ENCODE results near the gene NAA16.

DNA sequence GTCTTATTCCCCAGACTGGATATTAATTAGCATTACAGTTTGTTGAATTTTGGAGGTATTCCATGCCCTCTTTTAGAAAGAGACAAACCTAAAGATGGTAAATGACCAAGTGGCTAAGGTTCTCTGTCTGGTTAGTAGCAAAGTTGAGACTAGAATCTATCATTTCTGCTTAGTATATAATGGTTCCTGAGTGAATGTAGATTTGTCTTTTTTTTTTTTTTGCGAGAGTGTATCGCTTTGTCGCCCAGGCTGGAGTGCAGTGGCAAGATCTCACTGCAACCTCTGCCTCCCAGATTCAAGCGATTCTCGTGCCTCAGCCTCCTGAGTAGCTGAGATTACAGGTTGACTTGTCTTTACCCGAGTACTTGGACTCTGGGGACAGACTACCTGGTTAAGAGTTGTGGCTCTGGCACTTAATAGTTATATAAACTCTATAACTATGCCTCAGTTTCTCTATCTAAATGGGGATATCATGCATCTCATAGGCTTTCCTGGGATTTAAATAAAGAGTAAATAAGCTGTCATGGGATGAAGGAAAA lies 2.7 kb downstream of the NAA16 start:
- TF ChIP-seq TOX (CRISPR knock-in tag; IDR thresholded peaks at IDR 0.05; ENCODE audit: borderline replicate concordance) = no peak
- TF ChIP-seq, protein P1, sequence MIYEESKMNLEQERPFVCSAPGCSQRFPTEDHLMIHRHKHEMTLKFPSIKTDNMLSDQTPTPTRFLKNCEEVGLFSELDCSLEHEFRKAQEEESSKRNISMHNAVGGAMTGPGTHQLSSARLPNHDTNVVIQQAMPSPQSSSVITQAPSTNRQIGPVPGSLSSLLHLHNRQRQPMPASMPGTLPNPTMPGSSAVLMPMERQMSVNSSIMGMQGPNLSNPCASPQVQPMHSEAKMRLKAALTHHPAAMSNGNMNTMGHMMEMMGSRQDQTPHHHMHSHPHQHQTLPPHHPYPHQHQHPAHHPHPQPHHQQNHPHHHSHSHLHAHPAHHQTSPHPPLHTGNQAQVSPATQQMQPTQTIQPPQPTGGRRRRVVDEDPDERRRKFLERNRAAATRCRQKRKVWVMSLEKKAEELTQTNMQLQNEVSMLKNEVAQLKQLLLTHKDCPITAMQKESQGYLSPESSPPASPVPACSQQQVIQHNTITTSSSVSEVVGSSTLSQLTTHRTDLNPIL (CRISPR knock-in tag; IDR thresholded peaks at IDR 0.05; ENCODE audit: low read depth) = no peak
- TF ChIP-seq ARNTL (CRISPR knock-in tag; IDR thresholded peaks at IDR 0.05; ENCODE audit: borderline replicate concordance, low read depth) = no peak
- TF ChIP-seq, protein P2, sequence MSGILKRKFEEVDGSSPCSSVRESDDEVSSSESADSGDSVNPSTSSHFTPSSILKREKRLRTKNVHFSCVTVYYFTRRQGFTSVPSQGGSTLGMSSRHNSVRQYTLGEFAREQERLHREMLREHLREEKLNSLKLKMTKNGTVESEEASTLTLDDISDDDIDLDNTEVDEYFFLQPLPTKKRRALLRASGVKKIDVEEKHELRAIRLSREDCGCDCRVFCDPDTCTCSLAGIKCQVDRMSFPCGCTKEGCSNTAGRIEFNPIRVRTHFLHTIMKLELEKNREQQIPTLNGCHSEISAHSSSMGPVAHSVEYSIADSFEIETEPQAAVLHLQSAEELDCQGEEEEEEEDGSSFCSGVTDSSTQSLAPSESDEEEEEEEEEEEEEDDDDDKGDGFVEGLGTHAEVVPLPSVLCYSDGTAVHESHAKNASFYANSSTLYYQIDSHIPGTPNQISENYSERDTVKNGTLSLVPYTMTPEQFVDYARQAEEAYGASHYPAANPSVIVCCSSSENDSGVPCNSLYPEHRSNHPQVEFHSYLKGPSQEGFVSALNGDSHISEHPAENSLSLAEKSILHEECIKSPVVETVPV (CRISPR knock-in tag; IDR thresholded peaks at IDR 0.05) = no peak
- no peak for TF ChIP-seq PPARA (CRISPR knock-in tag; IDR thresholded peaks at IDR 0.05; ENCODE audit: borderline replicate concordance)
- no peak for TF ChIP-seq ZFP30 (CRISPR knock-in tag; IDR thresholded peaks at IDR 0.05)
- TF ChIP-seq, protein P3, sequence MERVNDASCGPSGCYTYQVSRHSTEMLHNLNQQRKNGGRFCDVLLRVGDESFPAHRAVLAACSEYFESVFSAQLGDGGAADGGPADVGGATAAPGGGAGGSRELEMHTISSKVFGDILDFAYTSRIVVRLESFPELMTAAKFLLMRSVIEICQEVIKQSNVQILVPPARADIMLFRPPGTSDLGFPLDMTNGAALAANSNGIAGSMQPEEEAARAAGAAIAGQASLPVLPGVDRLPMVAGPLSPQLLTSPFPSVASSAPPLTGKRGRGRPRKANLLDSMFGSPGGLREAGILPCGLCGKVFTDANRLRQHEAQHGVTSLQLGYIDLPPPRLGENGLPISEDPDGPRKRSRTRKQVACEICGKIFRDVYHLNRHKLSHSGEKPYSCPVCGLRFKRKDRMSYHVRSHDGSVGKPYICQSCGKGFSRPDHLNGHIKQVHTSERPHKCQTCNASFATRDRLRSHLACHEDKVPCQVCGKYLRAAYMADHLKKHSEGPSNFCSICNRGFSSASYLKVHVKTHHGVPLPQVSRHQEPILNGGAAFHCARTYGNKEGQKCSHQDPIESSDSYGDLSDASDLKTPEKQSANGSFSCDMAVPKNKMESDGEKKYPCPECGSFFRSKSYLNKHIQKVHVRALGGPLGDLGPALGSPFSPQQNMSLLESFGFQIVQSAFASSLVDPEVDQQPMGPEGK (CRISPR knock-in tag; IDR thresholded peaks at IDR 0.05; ENCODE audit: borderline replicate concordance) = no peak
- TF ChIP-seq ZFP3 (CRISPR knock-in tag; IDR thresholded peaks at IDR 0.05) = no peak
- TF ChIP-seq ZNF8 (CRISPR knock-in tag; IDR thresholded peaks at IDR 0.05) = no peak
- no peak for TF ChIP-seq CSDC2 (CRISPR knock-in tag; IDR thresholded peaks at IDR 0.05)
- no peak for TF ChIP-seq TCF4 (CRISPR knock-in tag; IDR thresholded peaks at IDR 0.05; ENCODE audit: borderline replicate concordance)
- no peak for TF ChIP-seq RARB (CRISPR knock-in tag; IDR thresholded peaks at IDR 0.05)
- no peak for TF ChIP-seq ZNF70 (CRISPR knock-in tag; IDR thresholded peaks at IDR 0.05)
- no peak for TF ChIP-seq ZC3H10 (CRISPR knock-in tag; IDR thresholded peaks at IDR 0.05)
